GM18526 (cell line): ENCODE measurements around the gene LARP4B.

ENCODE experiments used
- POLR2A ChIP-seq: IDR thresholded peaks from 3 replicates; pipeline ENCODE4 v1.6.1; 2011; ENCODE audit not compliant: insufficient read length; ENCODE audit errors: extremely low read depth

LARP4B gene

DNA sequence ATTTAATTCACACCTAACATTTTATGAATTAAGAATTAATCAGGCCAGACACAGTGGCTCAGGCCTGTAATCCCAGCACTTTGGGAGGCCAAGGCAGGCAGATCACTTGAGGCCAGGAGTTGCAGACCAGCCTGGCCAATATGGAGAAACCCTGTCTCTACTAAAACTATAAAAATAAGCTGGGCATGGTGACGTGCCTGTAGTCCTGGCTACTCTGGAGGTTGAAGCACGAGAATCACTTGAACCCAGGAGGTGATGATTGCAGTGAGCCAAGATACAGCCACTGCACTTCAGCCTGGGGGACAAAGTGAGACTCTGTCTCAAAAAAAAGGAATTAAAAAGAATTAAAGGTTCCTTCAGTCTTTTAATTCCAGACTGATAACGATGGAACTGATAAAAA, 11.1 kb downstream of the LARP4B start:
- TF ChIP-seq POLR2A = no peak

DNA sequence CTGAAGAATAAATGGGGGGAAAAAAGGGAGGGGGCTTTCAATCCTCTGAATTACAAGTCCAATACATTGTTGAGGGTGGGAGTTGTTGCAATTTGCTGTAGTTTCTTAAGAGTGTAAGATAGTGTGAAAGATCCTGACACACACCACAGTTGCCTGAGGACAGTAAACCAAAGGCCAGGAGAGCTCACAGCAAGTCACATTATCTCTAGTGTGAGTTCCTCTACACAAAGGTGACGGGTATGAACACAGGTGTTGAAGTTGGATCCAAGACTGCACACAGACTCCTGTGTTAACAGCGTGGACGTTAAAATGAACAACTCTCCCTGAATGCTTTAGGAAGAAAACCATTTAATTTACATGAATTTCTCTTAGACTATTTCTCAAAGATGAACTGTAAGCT, 12.0 kb downstream of the LARP4B start:
- TF ChIP-seq POLR2A = no peak

DNA sequence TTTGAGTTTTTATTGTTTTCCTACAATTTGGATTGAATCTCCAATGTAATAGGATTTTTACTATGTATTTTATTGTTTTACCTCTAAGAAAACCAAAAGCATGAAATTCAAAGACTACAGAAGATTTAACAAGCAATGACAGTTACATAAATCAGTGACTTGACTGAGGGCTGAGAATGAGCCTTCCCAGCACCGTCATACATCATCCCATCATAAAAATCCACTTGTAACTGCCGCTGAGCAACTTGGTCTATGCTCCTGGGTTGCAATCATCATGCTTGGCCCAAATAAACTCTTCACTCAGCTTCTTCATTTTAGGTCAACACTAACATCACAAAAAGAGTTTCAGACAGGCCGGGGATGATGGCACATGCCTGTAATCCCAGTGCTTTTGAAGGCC, 13.5 kb downstream of the LARP4B start:
- no peak for TF ChIP-seq POLR2A

DNA sequence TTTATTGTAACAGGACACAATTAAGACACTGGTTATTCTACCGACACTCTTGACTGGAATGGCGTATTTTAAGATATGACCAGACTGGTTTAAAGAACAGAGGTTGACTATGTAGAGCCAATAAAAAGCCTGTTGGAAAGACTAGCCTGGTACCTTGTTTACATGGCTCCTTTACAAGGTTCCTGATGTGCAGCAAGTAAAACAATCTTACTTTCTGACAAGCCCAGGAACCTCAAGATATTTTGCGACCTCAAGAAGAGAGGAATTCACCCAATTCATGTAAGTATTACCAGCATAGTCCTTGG, 14.1 kb downstream of the LARP4B start:
- TF ChIP-seq POLR2A = no peak

DNA sequence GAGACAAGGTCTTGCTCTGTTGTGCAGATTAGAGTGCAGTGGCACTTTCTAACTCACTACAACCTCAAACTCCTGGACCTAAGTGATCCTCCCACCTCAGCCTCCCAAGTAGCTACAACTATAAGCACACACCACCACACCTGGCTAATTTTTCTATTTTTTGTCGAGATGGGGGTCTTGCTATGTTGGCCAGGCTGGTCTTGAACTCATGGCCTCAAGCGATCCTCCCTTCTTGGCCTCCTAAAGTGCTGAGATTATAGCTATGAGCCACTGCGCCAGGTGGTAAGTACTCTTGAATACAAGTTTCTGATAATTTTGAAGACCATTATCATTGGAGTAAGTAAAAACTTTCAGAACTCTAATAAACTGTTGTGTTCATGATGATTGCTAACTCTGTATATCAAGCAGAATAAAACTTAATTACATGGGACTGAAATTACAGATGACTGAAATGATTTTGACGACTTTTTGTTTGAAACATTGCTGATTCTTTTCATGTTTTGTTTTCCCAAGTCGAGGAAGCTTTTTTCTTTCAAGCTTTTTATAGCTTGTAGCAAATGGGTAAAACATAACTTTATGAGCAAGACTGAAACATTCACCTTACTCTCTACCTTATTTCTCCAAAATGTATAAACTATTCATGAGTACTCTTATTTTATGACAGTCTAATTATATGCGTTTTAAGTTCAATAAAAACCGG, 14.6 kb downstream of the LARP4B start:
- TF ChIP-seq POLR2A = no peak

DNA sequence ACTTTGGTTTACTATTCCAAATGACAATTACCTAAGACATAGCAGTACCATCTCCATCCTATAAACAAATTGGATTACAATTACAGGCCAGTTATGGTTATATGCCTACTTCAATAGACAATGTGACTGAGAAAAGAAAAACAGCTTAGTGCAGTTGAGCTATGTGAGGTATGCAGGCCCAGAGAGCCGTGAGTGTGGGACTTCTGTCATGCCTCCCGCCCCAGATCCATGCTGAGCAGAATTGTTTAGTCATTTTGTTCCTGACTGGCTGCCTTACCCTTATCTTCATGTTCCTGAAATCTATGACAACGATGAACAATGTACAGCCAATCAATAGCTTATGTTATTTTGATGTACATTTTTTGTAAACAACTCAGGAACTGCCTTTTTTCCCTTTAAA, 21.7 kb downstream of the LARP4B start:
- no peak for TF ChIP-seq POLR2A

DNA sequence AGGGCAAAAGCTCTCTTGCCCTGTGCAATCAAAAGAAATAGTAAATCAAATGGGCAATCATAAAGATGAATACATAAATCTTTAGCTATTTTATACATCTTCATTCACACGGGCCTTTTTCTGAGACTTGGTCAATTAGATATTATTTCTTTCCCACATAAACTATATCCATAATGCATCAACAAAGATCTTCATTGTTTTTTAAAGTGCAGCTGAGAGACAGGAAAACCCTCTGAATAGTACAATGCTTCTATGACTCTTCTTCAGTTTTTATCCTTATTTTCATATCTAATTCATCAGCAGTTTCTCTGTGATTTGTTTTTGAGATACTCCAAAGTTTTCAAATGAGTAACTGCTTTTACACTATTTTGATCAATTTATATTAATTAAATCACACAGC, 25.5 kb downstream of the LARP4B start:
- no peak for TF ChIP-seq POLR2A

DNA sequence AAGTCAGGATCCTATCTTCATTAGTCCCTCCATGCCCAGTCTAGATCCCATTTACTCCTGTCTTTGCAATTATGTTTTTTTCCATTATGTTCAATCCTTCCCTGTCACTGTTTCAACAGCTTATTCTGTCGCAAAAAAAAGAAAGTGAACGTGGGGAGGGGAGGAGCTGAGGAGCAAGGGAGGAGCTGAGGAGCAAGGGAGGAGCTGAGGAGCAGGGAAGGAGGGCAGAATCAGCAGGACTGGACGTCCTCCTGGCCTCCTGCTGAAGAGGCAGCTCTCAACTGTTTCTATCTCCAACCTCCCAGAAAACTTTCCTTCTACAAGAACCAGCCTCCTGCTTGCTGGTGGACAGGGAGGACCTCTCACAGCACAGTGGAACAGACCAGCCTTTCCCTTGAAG, 26.0 kb downstream of the LARP4B start:
- no peak for TF ChIP-seq POLR2A

DNA sequence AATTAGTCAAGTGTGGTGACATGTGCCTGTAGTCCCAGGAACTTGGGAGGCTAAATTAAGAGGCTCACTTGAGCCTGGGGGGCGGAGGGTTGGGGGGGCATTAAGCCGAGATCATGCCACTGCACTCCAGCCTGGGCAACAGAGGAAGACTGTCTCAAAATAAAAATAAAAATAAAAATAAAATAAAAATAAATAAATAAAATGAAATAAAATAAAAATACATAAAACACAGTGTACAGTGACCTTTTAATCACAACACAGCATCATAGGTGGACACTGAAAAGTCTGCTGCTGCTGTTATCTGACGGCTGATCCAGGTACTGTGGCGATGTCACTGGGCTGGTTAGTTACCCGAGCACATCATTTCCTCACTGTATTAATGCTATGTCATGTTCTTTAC, 27.1 kb downstream of the LARP4B start:
- TF ChIP-seq POLR2A = no peak

DNA sequence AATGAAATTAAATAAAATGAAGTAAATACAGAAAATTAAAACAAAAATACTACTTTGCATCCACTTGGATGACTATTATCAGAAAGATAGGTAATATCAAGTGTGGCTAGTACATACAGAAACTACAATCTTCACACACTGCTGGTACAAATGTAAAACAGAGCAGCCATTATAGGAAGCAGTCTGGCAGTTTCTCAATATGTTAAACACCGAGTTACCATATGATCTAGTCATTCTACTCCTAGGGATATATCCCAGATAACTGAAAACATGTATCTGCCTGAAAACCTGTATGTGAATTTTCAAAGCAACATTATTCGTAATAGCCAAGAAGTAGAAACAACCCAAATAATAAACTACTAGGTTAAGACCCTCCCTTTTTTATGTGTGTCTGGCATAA, 33.4 kb downstream of the LARP4B start:
- TF ChIP-seq POLR2A = no peak

DNA sequence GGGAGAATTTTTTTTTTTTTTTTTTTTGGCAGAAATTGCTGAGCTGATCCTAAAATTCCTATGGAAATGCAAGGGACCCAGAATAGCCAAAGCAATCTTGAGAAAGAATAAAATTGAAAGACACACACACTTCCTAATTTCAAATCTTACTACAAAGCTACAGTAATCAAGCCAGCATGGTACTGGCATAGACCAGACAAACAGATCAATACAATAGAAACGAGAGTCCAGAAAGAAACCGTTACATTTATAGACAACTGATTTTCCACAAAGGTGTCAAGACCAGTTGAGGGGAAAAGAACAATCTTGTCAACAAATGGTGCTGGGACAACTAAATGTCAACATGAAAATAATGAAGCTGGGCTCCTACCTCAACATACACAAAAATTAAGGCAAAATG, 34.5 kb downstream of the LARP4B start:
- TF ChIP-seq POLR2A = no peak

DNA sequence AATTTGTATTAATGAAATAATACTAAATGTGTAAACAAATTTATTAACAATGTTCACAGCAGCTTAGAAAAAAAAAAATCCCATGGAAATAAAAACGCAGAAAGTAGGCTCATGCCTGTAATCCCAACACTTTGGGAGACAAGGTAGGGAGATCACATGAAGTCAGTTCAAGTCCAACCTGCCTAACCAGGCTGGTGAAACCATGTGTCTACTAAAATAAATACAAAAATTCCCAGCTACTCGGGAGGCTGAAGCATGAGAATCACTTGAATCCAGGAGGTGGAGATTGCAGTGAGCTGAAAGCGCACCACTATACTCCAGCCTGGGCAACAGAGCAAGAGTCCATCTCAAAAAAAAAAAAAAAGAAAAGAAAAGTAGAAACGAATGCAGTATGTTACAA, 36.2 kb downstream of the LARP4B start:
- TF ChIP-seq POLR2A = no peak

DNA sequence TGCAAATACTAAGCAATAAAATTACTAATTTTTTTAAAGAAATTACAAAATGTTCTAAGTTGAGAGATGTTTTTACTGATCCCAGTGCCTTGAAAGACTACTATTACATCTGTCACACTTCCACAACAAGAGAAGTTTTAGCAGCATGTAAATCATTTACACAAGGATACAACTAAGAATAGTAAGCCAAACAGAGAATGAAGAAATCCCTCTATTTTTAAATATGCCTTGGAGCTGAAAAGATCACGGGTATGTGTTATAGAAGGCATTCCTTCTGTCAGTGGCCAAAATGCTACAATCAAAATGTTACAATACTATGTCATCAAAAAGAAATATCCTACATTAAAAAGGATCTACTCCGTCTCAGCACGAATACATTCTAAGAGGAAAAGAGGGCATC, 52.6 kb downstream of the LARP4B start:
- TF ChIP-seq POLR2A = no peak

DNA sequence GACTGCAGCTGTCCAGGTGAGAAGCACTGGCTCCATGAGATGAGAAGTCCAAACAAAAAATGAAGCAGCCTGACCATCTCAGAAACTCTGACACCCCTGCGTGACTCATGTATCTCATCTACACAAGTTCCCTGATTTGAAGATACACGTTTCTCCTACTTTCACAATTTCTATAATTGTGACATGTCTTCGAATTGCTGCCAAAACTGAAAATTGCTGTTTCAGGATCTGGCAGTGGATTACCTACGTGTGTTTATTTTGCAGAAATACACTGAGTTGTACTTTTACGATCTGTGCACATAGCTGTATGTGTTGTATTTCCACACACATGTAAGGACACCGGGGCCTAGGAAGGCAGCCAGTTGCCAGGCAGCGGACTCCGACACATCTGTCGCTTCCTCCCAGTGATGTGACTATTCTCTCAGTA, 53.2 kb downstream of the LARP4B start:
- TF ChIP-seq POLR2A = no peak

DNA sequence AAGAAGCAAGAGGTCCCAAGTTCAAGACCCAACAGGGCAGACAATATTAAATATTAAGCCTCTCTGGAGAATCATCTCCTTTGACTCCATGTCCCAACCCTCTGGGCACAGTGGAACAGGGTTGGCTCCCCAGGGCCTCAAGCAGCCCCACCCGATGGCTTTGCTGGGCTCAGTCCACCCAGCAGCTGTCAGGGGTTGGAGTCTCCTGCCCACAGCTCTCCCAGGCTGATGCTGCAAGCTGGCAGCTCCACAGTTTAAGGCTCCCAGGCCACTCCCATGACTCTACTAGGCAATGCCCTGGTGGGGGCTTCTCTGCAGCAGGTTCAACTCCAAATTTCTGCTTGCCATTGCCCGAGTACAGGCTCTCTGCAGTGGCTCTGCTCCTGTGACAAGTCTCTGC, 55.1 kb downstream of the LARP4B start:
- TF ChIP-seq POLR2A = no peak

DNA sequence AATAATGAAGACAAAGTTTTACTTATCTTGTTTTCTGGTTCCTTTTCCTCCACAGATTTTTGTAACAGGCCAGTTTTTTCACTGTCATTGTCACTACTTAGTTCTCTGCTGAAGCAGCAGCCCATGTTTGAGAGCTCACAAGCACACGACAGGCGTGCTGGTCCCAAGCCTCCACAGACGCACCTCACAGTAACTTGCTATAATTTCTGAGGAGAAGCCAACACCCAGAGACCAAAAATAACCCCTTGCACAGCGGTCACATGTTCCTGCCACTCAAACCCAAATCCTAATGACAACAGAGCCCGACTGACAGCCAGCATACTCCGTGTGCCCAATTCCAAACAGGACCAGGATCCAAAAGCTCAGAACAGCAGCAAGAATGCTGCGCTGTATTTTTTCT, 58.5 kb downstream of the LARP4B start:
- no peak for TF ChIP-seq POLR2A

DNA sequence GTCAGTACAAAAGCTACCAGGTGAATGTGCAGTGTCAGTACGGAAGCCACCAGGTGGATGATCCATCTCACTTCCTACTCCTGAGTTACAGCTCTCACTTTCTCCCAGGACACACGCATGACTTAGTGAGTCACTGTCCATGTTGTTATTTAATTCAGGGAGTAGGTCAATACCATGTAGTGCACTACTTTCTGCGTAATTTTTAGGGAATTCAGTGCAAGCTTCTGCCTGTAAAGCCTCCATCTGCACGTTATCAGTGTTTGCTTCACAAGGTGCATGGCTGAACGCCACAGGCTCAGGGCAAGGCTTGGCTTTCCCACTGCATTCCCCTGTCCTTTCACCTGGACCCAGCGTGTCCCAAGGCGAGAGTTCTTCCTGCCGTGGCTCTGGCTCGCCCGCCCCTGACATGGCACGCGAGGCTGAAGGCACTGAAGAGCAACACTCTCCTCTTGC, 59.5 kb downstream of the LARP4B start:
- TF ChIP-seq POLR2A = no peak

DNA sequence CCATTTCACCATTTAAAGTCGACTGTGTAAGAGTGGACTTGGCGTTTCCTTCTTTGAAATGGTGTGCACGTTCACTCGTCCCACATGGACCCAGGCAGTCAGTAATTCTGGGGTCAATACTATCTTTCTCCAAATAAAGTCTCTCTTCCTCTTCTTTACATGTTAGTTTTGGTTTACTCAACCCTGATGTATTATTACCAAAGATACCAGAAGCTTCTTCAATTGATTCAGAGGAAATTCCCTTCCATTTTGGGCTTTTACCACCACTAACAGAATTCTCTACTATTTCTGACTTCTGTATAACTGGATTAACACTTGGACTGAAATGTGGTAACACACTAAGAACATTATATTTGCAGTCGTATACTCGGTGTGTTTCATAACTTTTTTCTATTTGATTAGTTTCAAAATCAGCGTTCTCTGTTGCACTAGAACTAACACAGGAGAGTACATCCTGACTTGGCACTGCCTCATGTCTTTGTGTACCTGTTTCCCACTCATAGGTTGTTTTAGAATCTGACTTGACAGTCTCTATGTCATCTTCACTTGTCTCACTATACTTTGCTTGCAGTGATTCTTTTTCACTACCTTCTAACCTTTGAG, 60.8 kb downstream of the LARP4B start:
- no peak for TF ChIP-seq POLR2A

DNA sequence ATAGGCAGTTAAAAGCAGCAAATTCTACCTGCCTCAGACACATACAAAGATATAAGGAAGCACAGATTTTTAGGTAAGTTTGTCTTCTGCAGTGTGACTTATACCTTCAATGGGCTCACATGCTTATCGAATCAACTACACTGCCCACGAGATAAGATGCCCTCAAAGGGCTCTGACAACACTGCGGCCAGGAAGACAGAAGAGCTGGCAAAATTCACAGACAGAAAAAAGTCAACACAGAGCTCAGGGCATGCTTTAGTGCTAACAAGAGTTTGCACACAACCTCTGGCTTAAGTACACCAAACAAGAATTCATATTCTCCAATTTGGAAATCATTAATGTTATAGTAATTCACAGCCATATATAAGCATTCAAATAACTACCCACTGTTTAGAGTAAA, 62.3 kb downstream of the LARP4B start:
- no peak for TF ChIP-seq POLR2A
